ENCODE results near the gene AMACR. TPM values are rescaled to one million over a fixed set of nuclear protein-coding genes. Genes with fewer than 3 reads are reported as not detected.

Gene AMACR
- total RNA-seq, 1 donor from 2014 or later: 30.7 TPM

DNA sequence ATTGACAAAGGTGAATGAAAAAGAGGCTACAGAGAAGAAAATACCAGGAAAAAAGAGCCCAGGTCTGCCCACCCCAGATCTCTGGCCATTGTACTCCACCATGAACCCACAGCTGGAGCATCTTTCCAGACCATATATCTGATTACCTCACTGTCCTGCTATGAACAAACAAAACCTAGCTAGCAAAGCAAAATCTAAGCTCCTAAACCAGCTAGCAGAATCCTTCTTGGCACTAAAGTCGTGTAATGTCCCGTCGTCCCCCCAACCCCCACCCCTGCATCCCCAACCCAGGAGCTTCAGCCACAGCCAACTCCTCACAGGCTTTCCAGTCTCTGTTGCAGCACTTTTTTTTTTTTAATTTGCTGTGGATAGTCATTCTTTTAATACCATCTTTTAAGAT, 32.6 kb upstream of the AMACR start:
- Mint-ChIP-seq H3K4me3 (no peak overlapping the region), H3K36me3 (no peaks in the 10 kb centered on the region), H3K27me3 (no peaks in the 10 kb centered on the region), H3K4me1 (ENCODE audit: unreplicated experiment) (peaks cover 9% of the 10 kb centered on the region), H3K27ac (no peak overlapping the region), H3K9me3 (peaks cover 7% of the 10 kb centered on the region)
- TF ChIP-seq CTCF (conservative IDR thresholded peaks at IDR 0.05): no peak
- DNase-seq (ENCODE audit: extremely low spot score, unreplicated experiment): no peak

- Mint-ChIP-seq H3K27me3 (no peaks in the 10 kb centered on the region), H3K36me3 (no peaks in the 10 kb centered on the region), H3K27ac (no peak overlapping the region), H3K4me3 (no peak overlapping the region), H3K9me3 (peaks cover 7% of the 10 kb centered on the region), H3K4me1 (ENCODE audit: unreplicated experiment) (peaks cover 9% of the 10 kb centered on the region)
- TF ChIP-seq CTCF (conservative IDR thresholded peaks at IDR 0.05): no peak
- DNase-seq (ENCODE audit: extremely low spot score, unreplicated experiment): no peak
Observed at GRCh38 chr5:34039398-34040157, 31.7 kb upstream of the AMACR start.

DNA sequence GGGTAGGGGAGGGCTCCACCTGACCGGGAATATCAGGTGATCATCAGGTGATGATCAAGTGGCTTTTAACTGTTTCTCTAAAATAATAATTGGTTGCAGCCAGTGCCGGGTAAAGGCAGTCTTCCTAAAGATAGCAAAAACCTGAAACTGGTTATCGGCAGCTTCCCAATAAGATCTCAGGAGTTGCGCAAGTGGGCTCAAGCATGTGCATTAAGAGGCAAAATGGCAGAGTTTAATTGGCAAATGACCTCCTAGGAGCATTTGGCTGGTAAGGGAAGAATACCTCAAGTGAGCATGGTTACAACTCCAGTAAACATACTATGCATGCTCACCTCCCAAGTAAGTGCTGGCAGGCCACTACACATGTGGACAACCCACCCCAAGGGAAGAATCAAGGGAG, 31.0 kb upstream of the AMACR start:
- Mint-ChIP-seq H3K27me3 (no peaks in the 10 kb centered on the region), H3K27ac (no peak overlapping the region), H3K36me3 (no peaks in the 10 kb centered on the region), H3K4me3 (no peak overlapping the region), H3K4me1 (ENCODE audit: unreplicated experiment) (peaks cover 9% of the 10 kb centered on the region), H3K9me3 (peaks cover 7% of the 10 kb centered on the region)
- no peak for TF ChIP-seq CTCF (conservative IDR thresholded peaks at IDR 0.05)
- DNase-seq (ENCODE audit: extremely low spot score, unreplicated experiment): no peak

DNA sequence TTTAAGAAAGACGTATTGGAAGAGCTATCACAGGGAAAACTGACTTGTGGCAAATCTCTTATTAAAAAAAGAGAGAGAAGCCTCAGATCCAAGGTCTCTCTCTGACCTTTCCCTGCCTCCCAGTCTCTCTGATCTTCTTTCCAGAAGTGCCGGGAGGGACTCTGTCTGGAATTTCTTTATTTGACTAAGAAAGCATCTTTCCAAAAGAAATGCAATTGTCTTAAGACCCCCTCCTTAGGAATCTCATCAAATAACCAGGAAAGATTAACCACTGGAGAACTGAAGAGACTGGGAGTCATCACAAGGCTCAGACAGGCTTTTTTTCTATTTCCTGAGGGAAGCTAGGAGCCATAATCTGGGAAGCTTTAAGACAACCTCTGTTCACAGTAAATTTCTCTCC, 30.5 kb upstream of the AMACR start:
- peaks cover 9% of the 10 kb centered on the region for H3K4me1 Mint-ChIP-seq (ENCODE audit: unreplicated experiment)
- no peak overlapping the region for H3K4me3 Mint-ChIP-seq
- no peaks in the 10 kb centered on the region for H3K27me3 Mint-ChIP-seq
- no peak overlapping the region for H3K27ac Mint-ChIP-seq
- no peak for TF ChIP-seq CTCF (conservative IDR thresholded peaks at IDR 0.05)
- no peaks in the 10 kb centered on the region for H3K36me3 Mint-ChIP-seq
- DNase-seq (ENCODE audit: extremely low spot score, unreplicated experiment): no peak
- H3K9me3 Mint-ChIP-seq: peaks cover 7% of the 10 kb centered on the region

- Mint-ChIP-seq H3K4me3 (no peak overlapping the region), H3K36me3 (peaks cover 5% of the 10 kb centered on the region), H3K27me3 (no peaks in the 10 kb centered on the region), H3K4me1 (ENCODE audit: unreplicated experiment) (peaks cover 5% of the 10 kb centered on the region), H3K9me3 (peaks cover 7% of the 10 kb centered on the region), H3K27ac (no peak overlapping the region)
- no peak for TF ChIP-seq CTCF (conservative IDR thresholded peaks at IDR 0.05)
- no peak for DNase-seq (ENCODE audit: extremely low spot score, unreplicated experiment)
Observed at GRCh38 chr5:34037726-34038125, 29.9 kb upstream of the AMACR start.

Measured in type B pancreatic cell (in vitro differentiated cells).